Lower leg skin (tissue), 4 donors: ENCODE measurements around the gene POLD1. TPM values are rescaled to one million over a fixed set of nuclear protein-coding genes. Genes with fewer than 3 reads are reported as not detected.

Source experiments
- DNase-seq, 2 donors: peaks; one replicate each; pipeline ENCODE4 v3.0.0-alpha.2; 2019; ENCODE audit warnings: low spot score in 2 of 2
- H3K4me3 ChIP-seq: fragments of 200-600 bp; sonication (generic); 2 replicates; pipeline ENCODE4 v1.5.1; 2017; ENCODE audit warnings: mild to moderate bottlenecking, low read depth; ENCODE audit not compliant: poor library complexity, severe bottlenecking
- POLR2A ChIP-seq, 2 donors: fragments of 450-650 bp; IDR thresholded peaks; one replicate each; pipeline ENCODE4 v1.6.1; 2016 to 2017; ENCODE audit warnings: antibody characterized with exemption in 2 of 2, mild to moderate bottlenecking in 1 of 2, moderate library complexity in 1 of 2
- WGBS, 2 donors: methylation state at CpG; one replicate each; pipeline ENCODE4 v1.1.5; 2018; 5-methylcytosine and 5-hydroxymethylcytosine counted together
- intact Hi-C: fragments of 100-400 bp; cut with DNase I; formaldehyde crosslinking; loops from one replicate; pipeline ENCODE4 v1.15.0; 2023; ENCODE audit warnings: low total_unique reads
- total RNA-seq, 4 donors: library from RNA; depleted of rRNA; stranded (reverse); fragments of >200 nt; gene quantifications; one replicate each; pipeline ENCODE4 v1.1.0, GENCODE V29; 2016
- TF ChIP-seq, protein P1 (sequence below), 3 donors: fragments of 450-650 bp; IDR thresholded peaks; one replicate each; pipeline ENCODE4 v1.5.1; 2016; ENCODE audit warnings: antibody characterized with exemption in 3 of 3, mild to moderate bottlenecking in 3 of 3, moderate library complexity in 2 of 3

Gene POLD1
- total RNA-seq, 4 donors from 2014 or later, result 16.8 to 26.6 (median 20.0) TPM

DNA sequence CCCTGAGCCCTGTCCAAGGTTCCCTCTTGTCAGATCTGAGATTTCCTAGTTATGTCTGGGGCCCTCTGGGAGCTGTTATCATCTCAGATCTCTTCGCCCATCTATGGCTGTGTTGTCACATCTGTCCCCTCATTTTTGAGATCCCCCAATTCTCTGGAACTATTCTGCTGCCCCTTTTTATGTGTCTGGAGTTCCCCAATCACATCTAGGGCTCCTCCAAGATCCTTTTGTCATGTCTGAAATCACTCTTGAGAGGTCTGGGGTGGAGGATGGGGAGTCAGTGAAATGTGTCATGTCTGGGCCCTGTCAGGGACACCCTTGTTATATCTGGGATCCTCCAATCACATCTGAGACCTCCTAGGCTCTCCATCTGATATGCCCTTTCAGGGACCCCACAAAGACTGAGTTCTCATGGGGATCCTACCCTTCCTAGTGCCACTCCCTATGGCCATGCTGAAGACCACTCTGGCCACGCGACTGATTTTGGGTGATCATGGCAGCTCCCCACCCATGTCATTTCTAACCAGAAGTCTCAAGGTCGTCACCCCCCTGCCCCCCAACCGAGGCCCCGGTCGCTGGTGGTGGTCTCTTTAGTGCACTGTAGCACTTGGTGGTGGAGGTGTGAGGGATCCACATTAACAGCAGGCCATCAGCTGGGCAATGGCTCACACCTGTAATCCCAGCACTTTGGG is 44.8 kb downstream of the POLD1 start:
- H3K4me3 ChIP-seq, result no peak overlapping the region
- 90 to 93% methylated on average over 7 of the region's 7 CpGs for WGBS, 2 donors
- intact Hi-C loops, result no loop called here
- no peak for DNase-seq
- TF ChIP-seq POLR2A (IDR thresholded peaks at IDR 0.05), result no peak
- TF ChIP-seq, protein P1, sequence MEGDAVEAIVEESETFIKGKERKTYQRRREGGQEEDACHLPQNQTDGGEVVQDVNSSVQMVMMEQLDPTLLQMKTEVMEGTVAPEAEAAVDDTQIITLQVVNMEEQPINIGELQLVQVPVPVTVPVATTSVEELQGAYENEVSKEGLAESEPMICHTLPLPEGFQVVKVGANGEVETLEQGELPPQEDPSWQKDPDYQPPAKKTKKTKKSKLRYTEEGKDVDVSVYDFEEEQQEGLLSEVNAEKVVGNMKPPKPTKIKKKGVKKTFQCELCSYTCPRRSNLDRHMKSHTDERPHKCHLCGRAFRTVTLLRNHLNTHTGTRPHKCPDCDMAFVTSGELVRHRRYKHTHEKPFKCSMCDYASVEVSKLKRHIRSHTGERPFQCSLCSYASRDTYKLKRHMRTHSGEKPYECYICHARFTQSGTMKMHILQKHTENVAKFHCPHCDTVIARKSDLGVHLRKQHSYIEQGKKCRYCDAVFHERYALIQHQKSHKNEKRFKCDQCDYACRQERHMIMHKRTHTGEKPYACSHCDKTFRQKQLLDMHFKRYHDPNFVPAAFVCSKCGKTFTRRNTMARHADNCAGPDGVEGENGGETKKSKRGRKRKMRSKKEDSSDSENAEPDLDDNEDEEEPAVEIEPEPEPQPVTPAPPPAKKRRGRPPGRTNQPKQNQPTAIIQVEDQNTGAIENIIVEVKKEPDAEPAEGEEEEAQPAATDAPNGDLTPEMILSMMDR (IDR thresholded peaks at IDR 0.05), result no peak

DNA sequence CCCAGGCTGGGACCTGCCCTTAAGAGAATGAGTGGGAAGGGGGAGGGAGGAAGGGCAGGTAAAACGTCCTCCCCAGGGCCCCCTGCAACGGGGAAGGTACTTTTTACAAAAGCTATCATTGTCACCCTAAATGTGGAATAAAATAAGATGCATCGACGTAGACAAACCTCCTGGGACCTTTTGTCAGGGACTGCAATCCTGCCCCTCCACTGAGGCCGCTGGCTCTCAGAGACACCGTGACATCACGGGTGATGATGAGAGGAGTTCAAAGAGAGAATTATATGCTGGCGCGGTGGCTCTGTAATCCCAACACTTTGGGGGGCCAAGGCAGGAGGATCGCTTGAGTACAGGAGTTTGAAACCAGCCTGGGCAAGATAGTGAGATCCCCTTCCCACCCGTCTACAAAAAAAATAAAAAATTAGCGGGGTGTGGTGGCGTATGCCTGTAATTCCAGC is 46.8 kb downstream of the POLD1 start:
- no peak for DNase-seq
- 28 to 31% methylated on average over 13 of the region's 13 CpGs for WGBS, 2 donors
- intact Hi-C loops, result no loop called here
- TF ChIP-seq, protein P1 (IDR thresholded peaks at IDR 0.05), result no peak
- TF ChIP-seq POLR2A (IDR thresholded peaks at IDR 0.05), result no peak
- no peak overlapping the region for H3K4me3 ChIP-seq

DNA sequence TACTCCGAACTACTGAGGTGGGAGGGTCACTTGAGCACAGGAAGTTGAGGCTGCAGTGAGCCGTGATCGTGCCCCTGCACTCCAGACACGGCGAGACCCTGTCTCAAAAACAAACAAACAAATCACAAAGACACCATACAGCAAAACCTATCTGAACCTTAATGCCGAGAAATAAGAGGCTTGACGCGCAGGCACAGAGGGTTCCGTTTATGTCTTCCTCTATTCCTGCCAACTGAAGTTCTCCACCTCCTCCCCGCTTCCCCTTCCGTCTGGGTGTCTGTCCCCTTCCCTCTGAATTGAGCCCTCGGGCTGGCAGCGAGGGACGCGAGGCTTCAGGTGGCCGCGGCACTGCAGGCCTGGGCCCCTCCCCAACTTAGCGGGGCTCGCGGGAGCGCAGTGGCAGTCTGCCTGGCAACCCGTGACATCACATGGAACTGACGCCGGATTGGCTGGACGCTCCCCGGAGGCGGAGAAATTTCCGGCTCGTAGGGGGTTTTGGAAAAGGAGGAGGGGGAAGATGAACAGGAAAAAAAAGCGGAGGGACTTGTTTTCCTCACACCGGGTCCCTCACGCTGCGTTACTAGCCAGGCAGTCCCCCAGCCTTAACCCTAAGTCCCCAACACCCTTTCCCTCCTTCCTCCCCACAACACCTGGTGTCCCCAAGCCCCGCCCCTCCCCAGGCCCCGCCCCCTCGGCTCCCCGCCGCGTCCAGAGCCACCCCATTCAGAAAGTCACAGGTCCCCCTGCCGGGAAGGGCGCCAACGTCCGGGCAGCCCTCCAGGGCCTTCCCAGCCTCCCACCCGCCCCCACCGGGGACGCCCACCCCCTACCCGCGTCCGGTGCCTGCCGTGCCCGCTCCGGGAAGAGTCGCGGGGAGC is 47.4 kb downstream of the POLD1 start:
- WGBS, 2 donors, result 1% methylated on average over 43 to 49 of the region's 54 CpGs
- peak overlapping the region; percentile 12 for H3K4me3 ChIP-seq
- intact Hi-C loops, result no loop called here
- TF ChIP-seq POLR2A (IDR thresholded peaks at IDR 0.05), result no peak
- TF ChIP-seq, protein P1 (IDR thresholded peaks at IDR 0.05), result no peak
- DNase-seq, result peak; percentile 78 to 96

DNA sequence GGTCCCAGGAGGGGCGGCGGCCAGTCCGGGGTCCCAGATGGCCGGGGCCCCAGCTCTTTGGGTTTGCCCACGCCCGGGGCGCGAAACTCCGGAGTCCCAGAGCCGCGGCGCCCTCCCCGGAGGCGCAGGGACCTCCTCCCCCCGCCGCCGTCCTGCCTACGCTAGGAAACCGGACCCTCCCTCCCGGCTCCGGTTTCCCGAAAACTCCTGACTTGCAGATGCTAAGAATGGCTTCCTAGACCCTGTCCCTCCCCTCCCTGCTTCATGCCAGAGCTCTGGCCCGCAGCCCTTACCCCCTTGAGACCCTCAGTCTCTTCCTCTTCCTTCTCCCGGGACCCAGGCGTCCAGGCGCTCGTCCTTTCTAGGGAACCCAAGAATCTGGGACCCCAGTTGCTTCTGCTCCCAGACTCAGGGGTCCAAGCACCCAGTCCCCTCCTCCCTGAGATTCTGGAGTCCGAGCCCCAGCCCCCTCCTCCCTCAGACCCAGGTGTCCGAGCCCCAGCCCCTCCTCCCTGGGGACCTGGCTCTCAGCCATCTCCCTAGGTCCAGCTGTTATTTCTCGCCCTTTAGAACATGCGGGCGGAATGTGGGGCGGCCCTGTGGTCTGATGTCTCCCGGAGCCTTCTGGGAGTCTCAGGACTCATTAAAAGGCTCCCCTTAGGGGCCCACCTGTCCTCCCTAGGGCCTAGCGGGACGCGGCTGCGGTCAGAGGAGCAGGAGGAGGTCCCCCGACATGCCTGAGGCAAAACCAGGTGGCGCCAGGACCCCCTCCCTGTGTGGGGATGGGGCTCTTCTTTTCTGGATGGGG is 48.3 kb downstream of the POLD1 start, which contains the start of gene MYBPC2:
Gene MYBPC2 (plus strand): TSS at position 672 of the 808 bp plus-strand sequence. CDS start 62 bp downstream, at position 734.
- TF ChIP-seq, protein P1 (IDR thresholded peaks at IDR 0.05), result no peak
- TF ChIP-seq POLR2A (IDR thresholded peaks at IDR 0.05), result no peak
- H3K4me3 ChIP-seq, result peak within 1 kb of the TSS; percentile 12
- DNase-seq, result no peak
- 5 to 8% methylated on average over 23 of the region's 40 CpGs for WGBS, 2 donors
- intact Hi-C loops, result no loop called here
